Astrocyte of the spinal cord (primary cell): ENCODE measurements around the gene VPS16.

Source experiments
- DNase-seq: peaks from one replicate; pipeline ENCODE4 v3.0.0; 2011; ENCODE audit warnings: low read depth, low spot score
- H3K4me3 ChIP-seq: 2 replicates; pipeline ENCODE4 v1.5.1; 2011; ENCODE audit warnings: low read depth, mild to moderate bottlenecking, low read length, moderate library complexity
- CTCF ChIP-seq: IDR thresholded peaks from 2 replicates; pipeline ENCODE4 v1.5.1; 2012; ENCODE audit warnings: low read depth, mild to moderate bottlenecking, low read length, inconsistent platforms
- in situ Hi-C: cut with HindIII; loops from 2 replicates; pipeline ENCODE4 v1.10.0; 2017; ENCODE audit warnings: low sequenced_read_pairs

Gene VPS16

GRCh38 chr20:2836035-2836434 lies 4.5 kb upstream of the VPS16 start:
- in situ Hi-C loops = no loop called here
- no peak overlapping the region for H3K4me3 ChIP-seq
- no peak for DNase-seq
- TF ChIP-seq CTCF = no peak

DNA sequence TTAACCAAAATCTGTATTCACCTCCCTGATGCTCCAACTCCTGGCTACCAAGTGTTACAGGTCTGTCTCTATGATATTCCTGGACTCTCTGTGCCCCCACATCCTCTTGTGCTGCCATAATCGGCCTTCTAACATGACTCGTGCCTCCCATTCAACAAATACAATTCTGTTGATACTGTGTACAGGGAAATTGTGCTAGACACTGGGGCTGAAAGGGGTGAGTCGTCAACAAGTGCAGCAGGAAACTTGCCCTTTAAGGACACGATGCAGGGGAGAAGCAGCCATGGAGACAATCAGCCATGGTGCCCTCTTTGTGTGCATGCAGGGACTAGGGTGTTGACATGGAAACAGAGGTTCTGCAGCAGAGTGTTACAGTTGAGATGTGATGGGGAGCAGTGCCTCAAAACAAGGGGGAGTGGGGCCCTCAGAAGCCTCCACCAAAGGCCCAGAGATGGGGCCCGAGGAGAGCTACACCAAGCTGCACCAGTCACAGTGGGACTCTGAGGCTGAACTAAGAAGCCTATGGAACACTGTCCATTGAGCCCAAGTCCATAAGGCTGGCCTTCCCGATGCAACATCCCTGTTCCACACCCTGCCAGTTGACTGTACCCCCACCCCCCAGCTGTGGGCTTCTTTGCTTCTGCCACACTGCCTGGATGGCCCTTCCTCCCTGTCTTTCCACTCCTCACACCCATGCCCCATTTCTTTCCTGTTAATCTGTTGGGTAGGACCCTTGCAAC lies 3.2 kb upstream of the VPS16 start:
- DNase-seq = no peak
- in situ Hi-C loops = no loop called here
- H3K4me3 ChIP-seq = no peak overlapping the region
- no peak for TF ChIP-seq CTCF

- in situ Hi-C loops = no loop called here
- no peak overlapping the region for H3K4me3 ChIP-seq
- no peak for DNase-seq
- TF ChIP-seq CTCF = no peak
Observed at GRCh38 chr20:2838170-2838797, 2.3 kb upstream of the VPS16 start.

- DNase-seq = no peak
- TF ChIP-seq CTCF = no peak
- H3K4me3 ChIP-seq = no peak overlapping the region
- in situ Hi-C loops = no loop called here
Observed at GRCh38 chr20:2838847-2839671, 1.5 kb upstream of the VPS16 start.

DNA sequence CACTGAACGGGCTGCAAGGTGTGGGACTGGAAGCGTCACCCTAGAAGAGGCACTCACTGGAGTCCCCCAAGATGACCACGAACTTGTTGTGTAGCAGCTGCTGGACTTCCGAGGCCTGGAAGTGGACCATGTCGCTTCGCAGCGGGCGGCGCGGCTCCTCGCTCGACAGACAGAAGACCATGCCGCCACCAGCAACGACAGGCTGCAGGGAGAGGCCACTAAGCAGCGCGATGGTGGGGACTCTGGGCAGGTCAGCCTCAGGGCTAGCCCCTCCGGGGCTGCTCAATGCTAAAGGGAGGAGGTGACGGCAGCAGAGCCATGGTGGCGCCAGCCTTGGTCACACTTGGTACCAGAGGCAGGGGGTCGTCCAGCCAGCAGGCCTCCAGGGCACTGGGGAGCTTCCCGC lies 810 bp upstream of the VPS16 start:
- no peak for DNase-seq
- no peak overlapping the region for H3K4me3 ChIP-seq
- no peak for TF ChIP-seq CTCF
- in situ Hi-C loops = no loop called here

- peak overlapping the region; percentile 75 for H3K4me3 ChIP-seq
- in situ Hi-C loops = no loop called here
- TF ChIP-seq CTCF = no peak
- peak; percentile 66 for DNase-seq
Observed at GRCh38 chr20:2840967-2841531, 504 bp downstream of the VPS16 start.
